Measurements from ENCODE around the gene RNASEH1.

The RNASEH1 gene

DNA sequence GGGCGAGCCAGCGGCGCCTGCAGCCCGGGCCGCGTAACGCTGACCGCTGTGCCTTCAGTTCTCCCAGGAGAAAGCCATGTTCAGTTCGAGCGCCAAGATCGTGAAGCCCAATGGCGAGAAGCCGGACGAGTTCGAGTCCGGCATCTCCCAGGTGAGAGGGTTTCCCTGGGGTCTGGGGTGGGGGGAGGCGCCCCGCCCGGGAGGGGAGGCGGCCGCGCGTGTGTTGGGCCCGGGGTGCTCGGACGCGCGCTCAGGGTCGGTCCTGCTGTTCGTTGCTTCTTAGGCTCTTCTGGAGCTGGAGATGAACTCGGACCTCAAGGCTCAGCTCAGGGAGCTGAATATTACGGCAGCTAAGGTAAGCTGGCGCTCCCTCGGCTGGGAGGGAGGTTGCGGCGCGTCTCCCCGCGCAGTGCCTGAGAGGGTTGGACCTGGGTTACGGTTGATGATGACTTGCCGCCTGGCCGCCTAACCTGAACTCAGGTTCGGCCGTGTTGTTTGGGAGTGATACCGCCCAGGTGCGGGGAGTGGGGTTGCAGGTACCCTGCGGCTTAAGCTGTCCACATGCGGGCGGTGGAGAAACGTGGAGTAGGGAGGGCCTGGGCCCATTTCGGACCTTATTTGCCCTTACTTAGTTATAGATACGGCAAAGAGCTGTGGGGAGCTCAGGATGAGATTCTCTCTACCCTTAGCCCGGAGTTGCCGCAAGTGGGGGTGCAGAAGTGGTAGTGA lies 17.6 kb upstream of the RNASEH1 start:
- H3K4me2 ChIP-seq (ENCODE audit: low read length) = peak overlapping the region; percentile 93
- peak overlapping the region; percentile 70 for H3K27ac ChIP-seq (ENCODE audit: low read depth, low read length)
- no peaks in the 10 kb centered on the region for H3K9me3 ChIP-seq (ENCODE audit: control insufficient read depth, insufficient read depth, low read length)
- H3K4me1 ChIP-seq (ENCODE audit: control insufficient read depth, low read length) = peaks cover 54% of the 10 kb centered on the region
- H3K79me2 ChIP-seq (ENCODE audit: control insufficient read depth, low read length) = peaks cover 64% of the 10 kb centered on the region
- TF ChIP-seq, protein P1, sequence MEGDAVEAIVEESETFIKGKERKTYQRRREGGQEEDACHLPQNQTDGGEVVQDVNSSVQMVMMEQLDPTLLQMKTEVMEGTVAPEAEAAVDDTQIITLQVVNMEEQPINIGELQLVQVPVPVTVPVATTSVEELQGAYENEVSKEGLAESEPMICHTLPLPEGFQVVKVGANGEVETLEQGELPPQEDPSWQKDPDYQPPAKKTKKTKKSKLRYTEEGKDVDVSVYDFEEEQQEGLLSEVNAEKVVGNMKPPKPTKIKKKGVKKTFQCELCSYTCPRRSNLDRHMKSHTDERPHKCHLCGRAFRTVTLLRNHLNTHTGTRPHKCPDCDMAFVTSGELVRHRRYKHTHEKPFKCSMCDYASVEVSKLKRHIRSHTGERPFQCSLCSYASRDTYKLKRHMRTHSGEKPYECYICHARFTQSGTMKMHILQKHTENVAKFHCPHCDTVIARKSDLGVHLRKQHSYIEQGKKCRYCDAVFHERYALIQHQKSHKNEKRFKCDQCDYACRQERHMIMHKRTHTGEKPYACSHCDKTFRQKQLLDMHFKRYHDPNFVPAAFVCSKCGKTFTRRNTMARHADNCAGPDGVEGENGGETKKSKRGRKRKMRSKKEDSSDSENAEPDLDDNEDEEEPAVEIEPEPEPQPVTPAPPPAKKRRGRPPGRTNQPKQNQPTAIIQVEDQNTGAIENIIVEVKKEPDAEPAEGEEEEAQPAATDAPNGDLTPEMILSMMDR (IDR thresholded peaks at IDR 0.05; ENCODE audit: low read depth, low read length, poor library complexity, severe bottlenecking) = no peak
- TF ChIP-seq EZH2phosphoT487 (IDR thresholded peaks at IDR 0.05; ENCODE audit: borderline replicate concordance, low read length) = no peak
- peaks cover 56% of the 10 kb centered on the region for H3F3A ChIP-seq (ENCODE audit: control insufficient read depth, insufficient read depth)
- peak overlapping the region; percentile 100 for H3K4me3 ChIP-seq (ENCODE audit: low read length)
- H4K20me1 ChIP-seq (ENCODE audit: control insufficient read depth, insufficient read depth, low read depth, low read length) = peaks cover 39% of the 10 kb centered on the region
- peaks cover 55% of the 10 kb centered on the region for H3K36me3 ChIP-seq (ENCODE audit: control insufficient read depth, low read length)
- H3K27me3 ChIP-seq (ENCODE audit: control insufficient read depth, low read length) = no peaks in the 10 kb centered on the region
- no peaks in the 10 kb centered on the region for H3K9me2 ChIP-seq (replicated peaks; ENCODE audit: control insufficient read depth, low read length)

DNA sequence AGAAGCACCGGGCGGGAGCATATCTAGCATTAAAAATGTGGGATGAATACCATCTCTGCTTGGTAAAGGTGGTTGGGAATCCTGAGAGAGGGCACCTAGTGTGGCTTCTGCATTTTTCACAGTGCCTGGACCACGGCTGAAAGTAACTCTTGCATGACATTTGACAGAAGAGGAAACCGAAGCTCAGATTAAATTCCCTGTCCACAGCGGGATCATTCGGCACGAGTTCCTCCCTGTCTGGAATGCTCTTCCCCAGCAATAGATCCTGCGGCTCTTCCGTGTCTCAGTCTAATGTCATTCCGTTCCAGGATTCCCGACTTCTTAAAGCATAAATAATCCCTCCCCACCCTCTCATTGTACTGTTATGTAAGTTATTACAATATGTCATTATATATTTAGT lies 16.0 kb upstream of the RNASEH1 start:
- H3K9me2 ChIP-seq (replicated peaks; ENCODE audit: control insufficient read depth, low read length) = no peaks in the 10 kb centered on the region
- H4K20me1 ChIP-seq (ENCODE audit: control insufficient read depth, insufficient read depth, low read depth, low read length) = peaks cover 31% of the 10 kb centered on the region
- no peaks in the 10 kb centered on the region for H3K27me3 ChIP-seq (ENCODE audit: control insufficient read depth, low read length)
- TF ChIP-seq, protein P1 (IDR thresholded peaks at IDR 0.05; ENCODE audit: low read depth, low read length, poor library complexity, severe bottlenecking) = no peak
- TF ChIP-seq EZH2phosphoT487 (IDR thresholded peaks at IDR 0.05; ENCODE audit: borderline replicate concordance, low read length) = no peak
- peak overlapping the region; percentile 100 for H3K4me3 ChIP-seq (ENCODE audit: low read length)
- peak overlapping the region; percentile 73 for H3K4me2 ChIP-seq (ENCODE audit: low read length)
- H3K9me3 ChIP-seq (ENCODE audit: control insufficient read depth, insufficient read depth, low read length) = no peaks in the 10 kb centered on the region
- no peak overlapping the region for H3K27ac ChIP-seq (ENCODE audit: low read depth, low read length)
- H3K4me1 ChIP-seq (ENCODE audit: control insufficient read depth, low read length) = peaks cover 50% of the 10 kb centered on the region
- peaks cover 40% of the 10 kb centered on the region for H3K36me3 ChIP-seq (ENCODE audit: control insufficient read depth, low read length)
- peaks cover 49% of the 10 kb centered on the region for H3K79me2 ChIP-seq (ENCODE audit: control insufficient read depth, low read length)
- peaks cover 40% of the 10 kb centered on the region for H3F3A ChIP-seq (ENCODE audit: control insufficient read depth, insufficient read depth)

DNA sequence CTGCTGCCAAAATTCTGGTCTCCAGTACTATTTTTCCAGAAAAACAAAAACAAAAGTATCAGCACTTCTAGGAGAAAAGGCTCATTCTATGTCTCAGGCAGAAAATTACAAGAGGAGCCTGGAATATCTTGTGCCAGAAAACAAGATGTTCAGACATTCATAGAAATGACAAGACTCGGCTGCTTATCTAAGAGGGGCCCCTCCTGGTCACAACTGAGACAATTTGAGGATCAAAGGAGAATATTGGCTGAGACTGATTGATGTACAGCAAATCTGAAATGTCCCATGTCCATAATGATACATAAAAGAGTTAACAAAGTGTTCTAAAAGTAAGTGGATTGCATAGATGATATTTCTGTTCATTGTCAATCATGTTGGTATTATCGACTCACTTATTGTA lies 14.5 kb upstream of the RNASEH1 start:
- Histone ChIP-seq H3F3A (ENCODE audit: control insufficient read depth, insufficient read depth) (peaks cover 25% of the 10 kb centered on the region), H3K4me3 (ENCODE audit: low read length) (0 out of 2 replicates have a peak overlapping the region, but pooled peaks have one; percentile 24), H3K36me3 (ENCODE audit: control insufficient read depth, low read length) (peaks cover 24% of the 10 kb centered on the region), H3K9me3 (ENCODE audit: control insufficient read depth, insufficient read depth, low read length) (no peaks in the 10 kb centered on the region), H3K4me1 (ENCODE audit: control insufficient read depth, low read length) (peaks cover 35% of the 10 kb centered on the region), H4K20me1 (ENCODE audit: control insufficient read depth, insufficient read depth, low read depth, low read length) (peaks cover 16% of the 10 kb centered on the region), H3K4me2 (ENCODE audit: low read length) (peak overlapping the region; percentile 31), H3K79me2 (ENCODE audit: control insufficient read depth, low read length) (peaks cover 34% of the 10 kb centered on the region), H3K27me3 (ENCODE audit: control insufficient read depth, low read length) (no peaks in the 10 kb centered on the region), H3K27ac (ENCODE audit: low read depth, low read length) (no peak overlapping the region), H3K9me2 (replicated peaks; ENCODE audit: control insufficient read depth, low read length) (no peaks in the 10 kb centered on the region)
- no peak for TF ChIP-seq EZH2phosphoT487 (IDR thresholded peaks at IDR 0.05; ENCODE audit: borderline replicate concordance, low read length)
- TF ChIP-seq, protein P1 (IDR thresholded peaks at IDR 0.05; ENCODE audit: low read depth, low read length, poor library complexity, severe bottlenecking) = no peak

Data from DOHH2 (cell line).